ENCODE measurements around the gene GPR3.
A peak's percentile ranks its signal among the peaks of the same experiment; 100 is the strongest.

GPR3 gene

DNA sequence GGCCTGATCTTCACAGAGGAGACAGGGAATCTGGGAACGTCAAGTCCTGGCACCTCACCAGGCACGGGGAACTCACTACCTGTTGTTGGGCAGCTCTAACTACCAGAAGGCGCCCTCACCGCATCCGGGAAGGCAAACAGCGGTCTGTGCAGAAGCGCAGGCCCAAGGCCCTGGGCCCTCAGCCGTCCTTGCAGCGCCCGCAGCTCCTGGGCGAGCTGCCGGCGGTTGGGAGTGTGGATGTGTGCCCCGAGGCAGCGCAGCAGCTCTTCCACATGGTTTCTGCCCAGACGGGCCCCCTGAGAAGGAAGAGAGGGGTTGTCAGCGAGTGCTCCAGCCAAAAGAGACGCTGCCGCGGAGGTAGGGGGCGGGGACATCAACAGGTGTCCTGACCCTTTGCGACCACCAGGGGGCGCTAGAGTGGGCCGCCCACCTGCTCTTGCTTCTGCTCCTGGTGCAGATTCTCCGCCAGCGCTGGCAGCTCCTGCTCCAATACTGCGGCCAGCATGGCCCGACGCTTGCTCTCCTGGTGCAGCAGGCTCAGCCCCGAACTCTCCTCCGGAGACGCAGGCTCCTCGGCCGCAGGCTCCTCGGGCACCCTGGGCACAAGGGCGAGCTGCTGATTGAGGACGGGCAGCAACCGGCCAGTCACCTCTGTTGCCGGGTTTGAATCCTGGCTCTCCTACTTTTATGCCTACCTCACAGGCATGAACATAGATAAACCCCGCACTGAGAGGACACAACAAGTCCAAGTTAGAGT lies 35.0 kb upstream of the GPR3 start:
- TF ChIP-seq POLR2A (IDR thresholded peaks at IDR 0.05; ENCODE audit: low read depth, low read length) (no peak), TAF1 (IDR thresholded peaks at IDR 0.05; ENCODE audit: low read depth, low read length) (no peak), PAX5 (IDR thresholded peaks at IDR 0.05; ENCODE audit: insufficient read depth, low read length, severe bottlenecking) (no peak), POLR2AphosphoS5 (IDR thresholded peaks at IDR 0.05; ENCODE audit: low read depth, low read length) (no peak), POU2F2 (IDR thresholded peaks at IDR 0.05; ENCODE audit: low read depth, low read length) (no peak), SPI1 (IDR thresholded peaks at IDR 0.05; ENCODE audit: low read depth, low read length) (no peak)
- DNase-seq (ENCODE audit: insufficient read length, low spot score) (peak; percentile 96), FAIRE-seq (peak; percentile 84)

DNA sequence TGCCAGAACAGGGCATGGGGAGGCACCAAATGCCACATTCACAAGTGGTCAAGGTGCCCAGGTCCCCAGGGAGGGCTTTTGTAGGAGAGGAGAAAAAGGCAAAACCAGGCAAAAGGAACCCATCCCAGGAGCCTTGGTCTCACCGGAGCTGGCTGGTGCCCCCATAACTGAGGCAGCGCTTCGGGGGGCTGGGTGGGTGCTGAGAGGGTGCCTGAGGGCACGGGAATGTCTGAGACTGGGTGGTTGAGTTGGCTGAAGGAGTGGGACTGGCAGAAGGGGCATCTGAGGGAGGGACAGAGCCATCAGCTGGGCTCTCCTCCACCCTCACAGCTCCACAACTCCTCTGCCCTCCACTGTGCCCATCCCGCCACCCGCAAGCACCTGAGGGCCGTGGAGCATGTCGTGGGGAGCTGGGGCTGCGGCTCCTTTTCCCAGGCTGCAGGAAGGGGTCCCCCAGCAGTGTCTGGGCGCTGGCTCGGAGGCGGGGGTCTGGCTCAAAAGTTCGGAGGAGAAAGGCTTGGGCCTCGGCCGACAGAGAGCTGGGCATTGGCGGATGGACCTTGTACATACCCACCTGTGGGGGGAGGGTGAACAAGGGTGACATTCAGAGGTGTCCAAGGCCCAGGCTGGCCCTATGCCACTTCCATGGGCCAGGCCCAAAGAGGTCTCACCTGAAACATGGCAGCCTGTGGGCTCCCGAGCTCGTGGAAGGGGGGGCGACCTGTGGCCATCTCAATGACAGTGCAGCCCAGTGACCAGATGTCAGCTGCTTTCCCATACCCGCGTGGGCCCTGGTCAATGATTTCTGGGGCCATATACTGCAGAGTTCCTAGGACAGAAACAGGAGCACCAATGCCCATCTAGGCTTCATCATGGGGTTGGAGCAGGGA lies 34.1 kb upstream of the GPR3 start:
- TF ChIP-seq SPI1 (IDR thresholded peaks at IDR 0.05; ENCODE audit: low read depth, low read length) = no peak
- TF ChIP-seq TAF1 (IDR thresholded peaks at IDR 0.05; ENCODE audit: low read depth, low read length) = no peak
- TF ChIP-seq POU2F2 (IDR thresholded peaks at IDR 0.05; ENCODE audit: low read depth, low read length) = no peak
- TF ChIP-seq POLR2AphosphoS5 (IDR thresholded peaks at IDR 0.05; ENCODE audit: low read depth, low read length) = no peak
- TF ChIP-seq POLR2A (IDR thresholded peaks at IDR 0.05; ENCODE audit: low read depth, low read length) = no peak
- no peak for TF ChIP-seq PAX5 (IDR thresholded peaks at IDR 0.05; ENCODE audit: insufficient read depth, low read length, severe bottlenecking)
- DNase-seq (ENCODE audit: insufficient read length, low spot score) = no peak
- FAIRE-seq = no peak

DNA sequence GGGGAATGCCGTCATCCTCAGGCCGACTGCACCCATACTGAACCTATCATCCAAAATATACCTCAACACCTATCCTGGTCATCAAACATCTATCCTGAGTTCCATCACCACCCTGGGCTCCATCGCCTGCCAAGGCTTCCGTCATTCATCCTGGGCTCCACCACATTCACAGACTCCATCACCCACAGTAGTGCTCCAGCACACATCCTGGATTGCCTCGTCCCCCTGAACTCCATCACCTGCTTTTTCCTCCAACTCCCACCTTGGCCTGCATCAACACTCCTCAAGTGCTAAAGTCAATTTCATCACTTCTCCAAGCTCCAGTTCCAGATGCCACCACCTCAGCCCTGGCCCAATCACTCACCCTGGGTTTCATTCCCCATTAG lies 33.5 kb upstream of the GPR3 start:
- FAIRE-seq = no peak
- no peak for DNase-seq (ENCODE audit: insufficient read length, low spot score)

DNA sequence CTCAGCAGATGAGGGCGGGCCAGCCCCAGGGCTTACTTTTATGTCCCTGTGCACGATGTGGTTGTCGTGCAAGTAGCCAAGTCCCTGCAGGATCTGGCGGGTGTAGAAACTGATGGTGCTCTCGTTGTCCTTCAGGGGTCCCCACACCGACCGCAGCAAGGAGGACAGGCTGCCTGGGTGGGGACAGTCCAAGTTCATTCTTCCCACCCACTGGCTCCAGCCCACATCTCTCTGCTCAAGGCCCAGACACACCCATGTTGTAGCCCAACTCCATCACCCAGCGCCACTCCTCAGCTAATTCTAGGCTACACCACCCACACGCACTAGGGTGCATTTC lies 32.6 kb upstream of the GPR3 start:
- peak; percentile 92 for FAIRE-seq
- DNase-seq (ENCODE audit: insufficient read length, low spot score) = no peak
- TF ChIP-seq SPI1 (IDR thresholded peaks at IDR 0.05; ENCODE audit: low read depth, low read length) (no peak), TAF1 (IDR thresholded peaks at IDR 0.05; ENCODE audit: low read depth, low read length) (no peak), POLR2AphosphoS5 (IDR thresholded peaks at IDR 0.05; ENCODE audit: low read depth, low read length) (no peak), POLR2A (IDR thresholded peaks at IDR 0.05; ENCODE audit: low read depth, low read length) (no peak), POU2F2 (IDR thresholded peaks at IDR 0.05; ENCODE audit: low read depth, low read length) (no peak; the same call in 1 of the 2 replicates), PAX5 (IDR thresholded peaks at IDR 0.05; ENCODE audit: insufficient read depth, low read length, severe bottlenecking) (no peak)

More for the DNA sequence above, 33.5 kb upstream of the GPR3 start:
- TF ChIP-seq POLR2AphosphoS5 (IDR thresholded peaks at IDR 0.05; ENCODE audit: low read depth, low read length) = no peak
- no peak for TF ChIP-seq SPI1 (IDR thresholded peaks at IDR 0.05; ENCODE audit: low read depth, low read length)
- TF ChIP-seq PAX5 (IDR thresholded peaks at IDR 0.05; ENCODE audit: insufficient read depth, low read length, severe bottlenecking) = no peak
- no peak for TF ChIP-seq TAF1 (IDR thresholded peaks at IDR 0.05; ENCODE audit: low read depth, low read length)
- no peak for TF ChIP-seq POU2F2 (IDR thresholded peaks at IDR 0.05; ENCODE audit: low read depth, low read length)

DNA sequence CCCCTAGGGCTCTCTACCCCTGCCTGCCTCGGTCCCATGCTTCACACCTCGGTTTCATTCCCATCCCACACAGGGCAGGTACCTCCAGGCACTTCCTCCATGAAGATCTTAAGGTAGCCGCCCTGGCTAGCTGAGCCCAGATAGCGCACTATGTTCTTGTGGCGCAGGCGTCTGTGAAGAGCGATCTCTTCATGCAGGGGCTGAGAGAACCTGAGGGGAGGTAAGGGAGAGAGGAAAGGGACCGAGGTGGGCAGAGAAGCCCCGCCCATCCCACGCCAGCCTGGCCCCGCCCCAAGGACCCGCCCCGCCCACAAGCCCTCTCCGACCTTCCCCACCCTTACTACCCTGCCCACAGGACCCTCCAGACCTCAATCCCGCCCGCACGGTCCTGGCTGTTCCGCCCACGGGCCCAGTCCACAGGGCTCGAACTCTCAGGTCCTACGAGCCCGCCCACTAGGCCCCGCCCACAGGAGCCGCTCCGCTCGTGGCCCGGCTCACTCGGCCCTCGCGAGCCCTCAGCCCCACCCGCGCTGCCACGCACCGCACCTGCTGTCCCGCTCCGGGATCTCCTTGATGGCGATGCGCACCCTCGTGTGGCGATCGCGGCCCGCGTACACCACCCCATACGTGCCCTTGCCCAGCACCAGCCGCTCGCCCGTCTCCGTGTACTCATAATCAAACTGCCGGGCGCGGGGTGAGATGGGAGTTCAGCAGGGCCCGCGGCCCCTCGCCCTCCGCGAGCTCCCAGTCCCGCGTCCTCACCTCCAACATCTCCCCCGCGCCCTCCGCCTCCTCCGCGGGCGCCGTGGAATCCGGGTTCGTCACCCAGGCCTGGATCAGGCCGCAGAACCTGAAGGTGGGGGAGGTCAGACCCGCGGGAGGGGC lies 32.0 kb upstream of the GPR3 start:
- peak; percentile 69 for FAIRE-seq
- TF ChIP-seq POU2F2 (IDR thresholded peaks at IDR 0.05; ENCODE audit: low read depth, low read length) = 0 out of 2 replicates have a peak, but pooled peaks have one; percentile 56
- no peak for TF ChIP-seq POLR2AphosphoS5 (IDR thresholded peaks at IDR 0.05; ENCODE audit: low read depth, low read length)
- peak; percentile 57; the same call in 1 of the 2 replicates for TF ChIP-seq SPI1 (IDR thresholded peaks at IDR 0.05; ENCODE audit: low read depth, low read length)
- DNase-seq (ENCODE audit: insufficient read length, low spot score) = no peak

DNA sequence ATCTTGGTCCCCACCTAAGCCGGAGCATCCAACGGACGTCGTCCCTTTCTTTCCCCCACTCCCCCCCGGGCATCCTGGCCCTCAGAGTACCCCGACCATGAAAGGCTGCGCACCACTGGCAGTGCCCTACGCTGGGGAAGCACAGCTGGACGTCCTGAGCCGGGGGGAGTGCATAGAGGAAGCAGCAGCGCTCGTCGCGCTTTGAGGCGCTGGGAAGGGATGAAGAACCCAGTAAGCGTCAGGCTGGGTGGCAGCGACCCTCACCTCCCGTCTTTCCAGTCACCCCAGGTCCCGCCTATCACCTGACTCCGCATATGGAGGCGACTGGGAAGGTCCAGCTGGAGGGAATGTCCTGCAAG lies 31.4 kb upstream of the GPR3 start:
- FAIRE-seq (no peak), DNase-seq (ENCODE audit: insufficient read length, low spot score) (no peak)
- TF ChIP-seq TAF1 (IDR thresholded peaks at IDR 0.05; ENCODE audit: low read depth, low read length) = no peak
- TF ChIP-seq POU2F2 (IDR thresholded peaks at IDR 0.05; ENCODE audit: low read depth, low read length) = no peak
- no peak for TF ChIP-seq SPI1 (IDR thresholded peaks at IDR 0.05; ENCODE audit: low read depth, low read length)

DNA sequence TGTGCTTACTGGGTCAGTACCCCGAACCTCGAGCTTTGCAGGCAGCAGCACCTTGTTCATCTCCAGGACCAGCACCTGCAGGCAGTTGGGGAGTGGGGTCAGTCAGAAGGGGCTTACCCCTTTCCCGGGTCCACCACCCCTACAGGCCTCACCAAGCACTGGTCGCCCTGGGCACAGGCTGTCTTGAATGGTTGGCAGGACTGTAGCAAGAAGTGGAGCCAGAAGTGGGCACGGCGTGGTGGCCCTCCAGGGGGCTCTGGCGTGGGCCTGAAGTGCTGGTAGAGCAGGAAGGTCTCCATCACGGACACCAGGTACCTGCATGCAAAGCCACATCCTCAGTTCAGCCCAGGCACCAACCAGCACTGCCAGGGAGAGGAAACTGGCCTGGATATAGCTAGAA lies 30.9 kb upstream of the GPR3 start:
- no peak for FAIRE-seq
- DNase-seq (ENCODE audit: insufficient read length, low spot score) = no peak

DNA sequence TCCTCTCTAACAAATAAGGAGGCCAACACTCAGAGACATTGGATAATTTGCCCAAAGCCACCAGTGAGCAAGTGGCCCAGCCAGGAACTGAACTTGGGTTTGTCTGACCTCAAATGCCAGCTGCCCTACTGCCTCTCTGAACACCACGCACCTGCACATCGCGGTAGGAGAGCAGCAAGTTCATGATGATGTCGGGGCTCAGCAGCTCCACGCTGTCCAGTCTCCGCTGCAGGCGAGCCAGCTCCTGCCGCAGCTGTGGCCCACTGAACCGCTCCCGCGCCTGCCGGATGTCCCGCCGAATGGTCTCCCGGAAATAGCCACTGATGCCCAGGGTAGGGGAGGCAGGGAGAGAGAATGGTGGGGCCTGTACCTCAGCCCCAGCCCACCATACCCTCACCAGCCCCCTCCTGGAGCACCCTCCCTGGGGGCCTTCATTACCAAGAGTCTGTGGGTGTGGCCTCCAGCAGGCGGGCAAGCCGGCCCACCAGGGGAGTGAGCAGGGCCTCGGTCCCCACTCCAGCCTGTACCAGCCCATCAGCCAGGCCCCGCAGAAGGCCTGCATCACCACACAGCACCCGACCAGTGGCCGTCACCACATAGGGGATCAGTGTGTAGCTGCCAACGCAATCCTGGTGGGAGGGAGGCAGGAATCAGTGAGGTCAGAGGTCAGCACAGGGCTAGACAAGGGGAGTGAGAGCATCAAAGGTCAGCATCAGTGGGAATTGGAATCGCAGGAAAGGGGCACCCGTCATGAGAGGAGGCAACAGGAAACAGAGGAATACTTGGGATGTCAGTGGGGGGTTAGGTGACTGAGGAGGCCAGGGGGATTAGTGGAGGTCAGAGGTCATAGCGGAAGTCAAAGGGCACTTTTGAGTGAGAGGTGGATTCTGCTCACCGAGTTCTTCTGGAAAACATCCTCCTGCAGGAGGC lies 28.4 kb upstream of the GPR3 start:
- FAIRE-seq (no peak), DNase-seq (ENCODE audit: insufficient read length, low spot score) (no peak)
- TF ChIP-seq PAX5 (IDR thresholded peaks at IDR 0.05; ENCODE audit: insufficient read depth, low read length, severe bottlenecking) = no peak
- no peak for TF ChIP-seq TAF1 (IDR thresholded peaks at IDR 0.05; ENCODE audit: low read depth, low read length)
- no peak for TF ChIP-seq POU2F2 (IDR thresholded peaks at IDR 0.05; ENCODE audit: low read depth, low read length)
- no peak for TF ChIP-seq POLR2AphosphoS5 (IDR thresholded peaks at IDR 0.05; ENCODE audit: low read depth, low read length)
- TF ChIP-seq SPI1 (IDR thresholded peaks at IDR 0.05; ENCODE audit: low read depth, low read length) = no peak
- no peak for TF ChIP-seq POLR2A (IDR thresholded peaks at IDR 0.05; ENCODE audit: low read depth, low read length)

More for the DNA sequence above, 30.9 kb upstream of the GPR3 start:
- TF ChIP-seq SPI1 (IDR thresholded peaks at IDR 0.05; ENCODE audit: low read depth, low read length) (no peak), POLR2A (IDR thresholded peaks at IDR 0.05; ENCODE audit: low read depth, low read length) (no peak), POU2F2 (IDR thresholded peaks at IDR 0.05; ENCODE audit: low read depth, low read length) (no peak), POLR2AphosphoS5 (IDR thresholded peaks at IDR 0.05; ENCODE audit: low read depth, low read length) (no peak), TAF1 (IDR thresholded peaks at IDR 0.05; ENCODE audit: low read depth, low read length) (no peak), PAX5 (IDR thresholded peaks at IDR 0.05; ENCODE audit: insufficient read depth, low read length, severe bottlenecking) (no peak)
